ENCODE measurements around the gene PIEZO1.

GRCh38 chr16:88669980-88670379 lies 115.0 kb downstream of the PIEZO1 start:
- no peak for TF ChIP-seq CTCF (IDR thresholded peaks at IDR 0.05)
- no peak for TF ChIP-seq EZH2 (IDR thresholded peaks at IDR 0.05; ENCODE audit: borderline replicate concordance, insufficient read depth, low read depth, low read length, poor library complexity, severe bottlenecking)

Measured in B cell (primary cell).